ENCODE results near the gene ZNF576.
"Not testable (repeated sequence)": the region's sequence is repeated elsewhere in the genome, so short reads cannot be mapped to it uniquely, and the experiment has no call there.

The ZNF576 gene

GRCh38 chr19:43575156-43575950 lies 21.0 kb upstream of the ZNF576 start, which contains the start of the genes PINLYP and XRCC1:
TSS of gene PINLYP (plus strand) at chr19:43575801. CDS start at chr19:43577192, 1,391 bp downstream.
TSS of gene XRCC1 (minus strand) at chr19:43575527. CDS start at chr19:43575458, 69 bp downstream.
- DNase-seq: peak; percentile 94

GRCh38 chr19:43575955-43576878 lies 20.2 kb upstream of the ZNF576 start:
- DNase-seq: no peak

GRCh38 chr19:43578787-43579186 lies 17.6 kb upstream of the ZNF576 start:
- no peak for DNase-seq

- no peak for DNase-seq
Observed at GRCh38 chr19:43581467-43581866, 14.9 kb upstream of the ZNF576 start.

- DNase-seq: no peak
Observed at GRCh38 chr19:43582495-43582894, 13.9 kb upstream of the ZNF576 start.

- DNase-seq: no peak
Observed at GRCh38 chr19:43584484-43584883, 11.9 kb upstream of the ZNF576 start.

DNA sequence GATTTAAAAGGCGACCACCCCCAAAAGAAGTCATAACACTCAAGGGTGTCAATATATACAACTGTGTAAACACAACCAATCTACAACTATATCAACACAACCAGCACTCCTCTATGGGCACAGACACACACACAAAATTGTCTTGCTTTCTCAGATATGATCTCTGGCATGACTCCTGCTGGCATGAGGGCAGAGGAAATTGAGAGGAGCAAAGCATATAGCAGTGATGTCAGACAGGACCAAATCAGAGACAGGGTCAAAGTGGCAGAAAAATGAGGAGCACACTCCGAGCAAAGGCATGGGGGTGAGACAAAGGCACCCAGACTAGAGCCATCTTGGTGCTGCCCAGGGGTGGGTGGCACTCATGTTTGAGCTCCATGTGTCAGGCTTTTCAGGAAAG lies 10.0 kb upstream of the ZNF576 start:
- no peak for DNase-seq

GRCh38 chr19:43587029-43587428 lies 9.4 kb upstream of the ZNF576 start:
- DNase-seq: not testable (repeated sequence)

GRCh38 chr19:43589277-43589676 lies 7.1 kb upstream of the ZNF576 start:
- no peak for DNase-seq

DNA sequence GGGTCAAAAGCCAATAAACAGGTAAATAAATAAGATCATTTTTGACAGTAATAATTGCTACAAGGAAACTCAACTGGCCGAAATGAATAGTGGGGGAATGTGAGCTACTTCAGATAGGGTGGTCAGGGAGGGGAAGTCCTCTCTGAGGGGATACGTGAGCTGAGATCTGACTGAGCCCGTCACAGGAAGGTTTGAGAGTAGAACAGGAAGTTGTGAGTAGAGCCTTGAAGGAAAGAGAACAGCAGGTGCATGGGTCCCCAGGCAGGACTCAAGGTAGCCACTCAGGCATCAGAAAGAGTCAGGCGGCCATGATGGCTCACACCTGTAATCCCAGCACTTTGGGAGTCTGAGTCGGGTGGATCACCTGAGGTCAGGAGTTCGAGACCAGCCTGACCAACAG lies 6.7 kb upstream of the ZNF576 start:
- no peak for DNase-seq

DNA sequence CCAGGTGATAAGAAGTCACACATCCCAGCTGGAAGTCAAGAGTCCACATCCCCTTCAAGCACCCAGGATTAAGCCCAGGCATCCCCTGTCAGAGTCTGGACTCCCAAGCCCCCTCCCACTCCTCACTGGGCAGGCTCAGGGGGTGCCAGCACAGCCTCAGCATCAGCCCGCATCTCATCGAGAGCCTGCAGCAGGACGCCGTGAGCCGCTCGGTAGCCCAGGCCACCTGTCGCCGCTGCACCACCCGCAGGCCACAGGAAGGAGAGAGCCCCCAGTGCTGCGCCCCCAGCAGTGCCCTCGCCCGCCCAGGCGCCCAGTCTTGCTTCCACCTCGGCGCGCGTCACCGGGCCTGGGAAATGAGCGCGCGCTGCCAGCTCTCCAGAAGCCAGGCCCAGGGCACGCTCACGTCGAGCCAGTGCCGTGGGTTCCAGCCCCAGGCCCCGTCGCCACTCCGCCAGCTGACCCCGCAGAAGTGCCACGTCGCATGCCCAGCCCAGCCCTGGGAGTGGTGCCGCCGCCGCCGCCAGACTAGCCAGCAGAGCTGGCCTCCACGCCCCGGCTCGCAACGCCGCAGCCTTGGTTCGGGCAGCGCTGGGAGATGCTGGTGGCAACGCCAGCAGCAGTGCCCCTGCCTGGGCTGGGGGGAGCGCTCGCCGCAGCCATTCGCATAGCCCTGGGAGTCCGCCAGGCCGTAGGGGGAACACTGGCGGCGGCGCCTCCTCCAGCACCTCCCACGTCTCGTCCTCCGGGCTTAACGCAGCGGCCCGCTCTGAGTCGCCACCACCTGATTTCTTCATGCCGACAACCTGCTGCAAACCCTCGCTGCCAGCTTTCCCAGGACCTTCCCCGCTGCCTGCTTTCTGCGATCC lies 4.3 kb upstream of the ZNF576 start:
- DNase-seq: no peak

DNA sequence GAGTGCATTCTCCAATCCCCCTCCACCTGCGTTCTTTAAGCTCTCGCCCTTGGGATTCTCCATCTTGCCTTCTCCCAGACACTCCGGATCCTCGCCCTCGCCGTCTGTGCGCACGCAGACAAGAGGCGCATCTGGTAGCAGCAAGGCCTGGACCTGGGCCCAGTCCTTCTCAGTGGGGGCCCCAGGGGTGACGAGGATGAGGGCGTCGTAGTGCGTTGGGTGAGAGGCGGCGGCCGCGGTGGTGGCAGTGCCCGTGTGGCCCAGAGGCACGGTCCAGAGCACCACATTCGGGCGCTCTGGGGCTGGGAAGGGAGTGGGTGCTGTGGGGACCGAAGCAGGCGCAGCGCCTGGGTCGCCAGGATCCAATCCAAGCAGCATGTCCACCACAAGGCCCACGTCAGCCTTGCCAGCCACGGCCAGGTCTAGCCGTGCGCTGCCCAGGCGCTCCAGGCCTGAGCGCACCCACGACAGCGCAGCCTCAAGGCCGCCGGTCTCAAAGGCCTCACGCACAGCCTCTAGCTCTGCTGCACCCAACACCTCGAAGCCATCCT lies 3.5 kb upstream of the ZNF576 start:
- DNase-seq: no peak

DNA sequence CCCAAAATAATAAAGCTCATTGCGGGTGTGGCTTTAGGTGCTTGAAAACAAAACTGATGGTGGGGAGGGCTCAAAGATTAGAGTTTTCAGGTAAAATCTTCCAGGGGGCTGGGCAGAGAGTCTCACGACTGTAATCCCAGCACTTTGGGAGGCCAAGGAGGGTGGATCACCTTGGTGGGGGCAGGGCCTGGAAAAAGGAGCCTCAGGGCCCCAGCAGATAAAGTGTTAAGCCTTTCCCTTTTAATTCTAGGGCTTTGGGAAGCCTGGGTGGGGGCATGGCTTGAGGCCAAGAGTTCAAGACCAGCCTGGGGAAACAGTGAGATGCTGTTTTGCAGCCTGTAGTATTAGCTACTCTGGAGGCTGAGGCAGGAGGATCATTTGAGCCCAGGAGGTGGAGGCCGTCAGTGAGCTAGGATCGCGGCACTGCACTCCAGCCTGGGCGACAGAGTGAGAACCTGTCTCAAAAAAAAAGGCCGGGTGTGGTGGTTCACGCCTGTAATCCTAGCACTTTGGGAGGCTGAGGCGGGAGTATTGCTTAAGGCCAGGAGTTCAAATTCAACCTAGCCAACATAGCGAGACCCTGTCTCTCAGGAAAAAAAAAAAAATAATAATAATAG lies 2.2 kb upstream of the ZNF576 start:
- DNase-seq: no peak

- DNase-seq: peak; percentile 61
Observed at GRCh38 chr19:43594710-43595604, 1.4 kb upstream of the ZNF576 start.

- peak; percentile 16 for DNase-seq
Observed at GRCh38 chr19:43595605-43595998, 793 bp upstream of the ZNF576 start.

GRCh38 chr19:43596842-43597461 lies 557 bp downstream of the ZNF576 start:
- DNase-seq: no peak

GRCh38 chr19:43597876-43598275 lies 1.5 kb downstream of the ZNF576 start:
- no peak for DNase-seq

- no peak for DNase-seq
Observed at GRCh38 chr19:43598445-43599240, 2.2 kb downstream of the ZNF576 start.

- no peak for DNase-seq
Observed at GRCh38 chr19:43599635-43600295, 3.4 kb downstream of the ZNF576 start.
